Mesenchymal stem cell (in vitro differentiated cells and primary cell): Measurements from ENCODE around the gene DKK3.

Source experiments
- DNase-seq: peaks from one replicate; pipeline ENCODE4 v3.0.0-alpha.2; 2013
- H2AFZ ChIP-seq: one replicate; pipeline ENCODE4 v1.6.1; 2013; ENCODE audit warnings: low read depth, mild to moderate bottlenecking, control low read depth, inconsistent platforms, low read length, moderate library complexity
- H2AK5ac ChIP-seq: 2 replicates; pipeline ENCODE4 v1.6.1; 2013; ENCODE audit warnings: low read length, moderate library complexity, mild to moderate bottlenecking, inconsistent platforms; ENCODE audit not compliant: severe bottlenecking
- H2BK120ac ChIP-seq: one replicate; pipeline ENCODE4 v1.6.1; 2013; ENCODE audit warnings: low read depth, mild to moderate bottlenecking, inconsistent platforms, low read length, moderate library complexity
- H2BK12ac ChIP-seq, 2 experiments: one replicate each; pipeline ENCODE4 v1.6.1; 2013; ENCODE audit warnings: inconsistent platforms in 2 of 2, low read length in 2 of 2, mild to moderate bottlenecking in 2 of 2, moderate library complexity in 2 of 2, control low read depth in 1 of 2
- H2BK15ac ChIP-seq: one replicate; pipeline ENCODE4 v1.6.1; 2013; ENCODE audit warnings: mild to moderate bottlenecking, low read depth, inconsistent platforms; ENCODE audit not compliant: poor library complexity, severe bottlenecking
- H2BK5ac ChIP-seq: 2 replicates; pipeline ENCODE4 v1.6.1; 2013; ENCODE audit warnings: low read depth, mild to moderate bottlenecking, low read length, control low read depth, inconsistent platforms; ENCODE audit not compliant: poor library complexity, severe bottlenecking
- H3K14ac ChIP-seq, 2 experiments: one replicate each; pipeline ENCODE4 v1.6.1; 2013; ENCODE audit warnings: inconsistent platforms in 2 of 2, low read length in 2 of 2, control low read depth in 1 of 2, mild to moderate bottlenecking in 1 of 2, moderate library complexity in 1 of 2
- H3K18ac ChIP-seq, 2 experiments: one replicate each; pipeline ENCODE4 v1.6.1; 2013; ENCODE audit warnings: inconsistent platforms in 2 of 2, low read length in 2 of 2, control low read depth in 1 of 2, low read depth in 1 of 2, mild to moderate bottlenecking in 1 of 2
- H3K23ac ChIP-seq, 2 experiments: one replicate each; pipeline ENCODE4 v1.6.1; 2013; ENCODE audit warnings: inconsistent platforms in 2 of 2, low read length in 2 of 2, mild to moderate bottlenecking in 2 of 2, moderate library complexity in 2 of 2, control low read depth in 1 of 2
- H3K27ac ChIP-seq: 2 replicates; pipeline ENCODE4 v1.5.1; 2013; ENCODE audit warnings: mild to moderate bottlenecking, moderate library complexity, low read length, control low read depth, inconsistent platforms; ENCODE audit not compliant: poor library complexity, severe bottlenecking
- H3K27me3 ChIP-seq, 2 experiments: 2 replicates each; pipeline versions ENCODE4 v1.6.1 to v1.7.0; 2013; ENCODE audit warnings: low read length in 2 of 2, mild to moderate bottlenecking in 2 of 2, moderate library complexity in 2 of 2, control low read depth in 1 of 2, inconsistent platforms in 1 of 2; ENCODE audit not compliant: control insufficient read depth in 1 of 2, insufficient read depth in 1 of 2
- H3K36me3 ChIP-seq, 2 experiments: 2 replicates each; pipeline versions ENCODE4 v1.6.1 to v1.7.0; 2013; ENCODE audit warnings: low read length in 2 of 2, control low read depth in 1 of 2, inconsistent platforms in 1 of 2, low read depth in 1 of 2, mild to moderate bottlenecking in 1 of 2; ENCODE audit not compliant: insufficient read depth in 2 of 2, control insufficient read depth in 1 of 2
- H3K4ac ChIP-seq, 2 experiments: one replicate each; pipeline ENCODE4 v1.6.1; 2013; ENCODE audit warnings: inconsistent platforms in 2 of 2, low read length in 2 of 2, mild to moderate bottlenecking in 2 of 2, moderate library complexity in 2 of 2, control low read depth in 1 of 2, low read depth in 1 of 2
- H3K4me1 ChIP-seq: 2 replicates; pipeline ENCODE4 v1.6.1; 2013; ENCODE audit warnings: low read depth, low read length, control low read depth; ENCODE audit not compliant: control insufficient read depth, insufficient read depth
- H3K4me2 ChIP-seq: 2 replicates; pipeline ENCODE4 v1.6.1; 2013; ENCODE audit warnings: low read length, mild to moderate bottlenecking, inconsistent platforms; ENCODE audit not compliant: poor library complexity, severe bottlenecking
- H3K4me3 ChIP-seq, 2 experiments: 2 replicates each; pipeline versions ENCODE4 v1.5.1 to v1.7.0; 2013; ENCODE audit warnings: low read length in 2 of 2, mild to moderate bottlenecking in 2 of 2, control low read depth in 1 of 2, low read depth in 1 of 2; ENCODE audit not compliant: insufficient read depth in 1 of 2
- H3K79me1 ChIP-seq: replicated peaks from 2 replicates; pipeline ENCODE4 v1.6.1; 2013; ENCODE audit warnings: mild to moderate bottlenecking, control low read depth, low read length, inconsistent platforms; ENCODE audit not compliant: poor library complexity, severe bottlenecking
- H3K9ac ChIP-seq: 2 replicates; pipeline ENCODE4 v1.7.0; 2013; ENCODE audit warnings: mild to moderate bottlenecking, low read length, moderate library complexity
- H3K9me3 ChIP-seq: 2 replicates; pipeline ENCODE4 v1.7.0; 2013; ENCODE audit warnings: mild to moderate bottlenecking, low read length; ENCODE audit not compliant: control insufficient read depth
- H4K8ac ChIP-seq: one replicate; pipeline ENCODE4 v1.6.1; 2013; ENCODE audit warnings: inconsistent platforms, mild to moderate bottlenecking, low read length, moderate library complexity
- H4K91ac ChIP-seq: one replicate; pipeline ENCODE4 v1.6.1; 2013; ENCODE audit warnings: mild to moderate bottlenecking, low read length, inconsistent platforms
- WGBS: methylation state at CpG from one replicate; pipeline ENCODE4 v1.1.7; 2013; ENCODE audit warnings: mixed read lengths; 5-methylcytosine and 5-hydroxymethylcytosine counted together

The DKK3 gene

GRCh38 chr11:11958403-11959231 is 49.8 kb downstream of the DKK3 start:
- H3K27me3 ChIP-seq, result no peaks in the 10 kb centered on the region
- H3K14ac ChIP-seq, result no peak overlapping the region

DNA sequence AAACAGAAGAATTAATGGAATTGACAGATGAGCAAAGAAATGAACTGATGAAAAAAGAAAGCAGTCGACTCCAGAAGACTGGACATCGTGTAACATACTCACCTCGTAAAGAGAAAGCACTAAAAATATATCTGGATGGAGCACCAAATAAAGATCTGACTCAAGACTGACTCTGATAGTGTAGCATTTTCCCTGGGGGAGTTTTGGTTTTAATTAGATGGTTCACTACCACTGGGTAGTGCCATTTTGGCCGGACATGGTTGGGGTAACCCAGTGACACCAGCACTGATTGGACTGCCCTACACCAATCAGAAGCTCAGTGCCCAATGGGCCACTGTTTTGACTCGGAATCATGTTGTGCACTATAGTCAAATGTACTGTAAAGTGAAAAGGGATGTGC is 52.4 kb downstream of the DKK3 start:
- no peak overlapping the region for H2AK5ac ChIP-seq
- no peak overlapping the region for H3K9ac ChIP-seq
- H2AFZ ChIP-seq, result no peak overlapping the region
- no peak overlapping the region for H4K8ac ChIP-seq
- H3K18ac ChIP-seq, result no peak overlapping the region
- no peak overlapping the region for H3K4ac ChIP-seq
- H3K4me2 ChIP-seq, result no peak overlapping the region
- no peaks in the 10 kb centered on the region for H3K4me1 ChIP-seq
- no peak overlapping the region for H3K27ac ChIP-seq
- WGBS, result 94% methylated on average over 4 of the region's 5 CpGs
- no peak overlapping the region for H3K14ac ChIP-seq
- H2BK12ac ChIP-seq, result no peak overlapping the region
- H3K27me3 ChIP-seq, result no peaks in the 10 kb centered on the region
- H3K9me3 ChIP-seq, result no peaks in the 10 kb centered on the region
- DNase-seq, result no peak
- H2BK15ac ChIP-seq, result no peak overlapping the region
- no peak overlapping the region for H2BK120ac ChIP-seq
- no peak overlapping the region for H3K23ac ChIP-seq
- H3K36me3 ChIP-seq, result peaks cover 18 to 87% of the 10 kb centered on the region in 2 experiments
- no peak overlapping the region for H4K91ac ChIP-seq
- H3K79me1 ChIP-seq, result peaks cover 6% of the 10 kb centered on the region
- no peak overlapping the region for H3K4me3 ChIP-seq
- no peak overlapping the region for H2BK5ac ChIP-seq

More at GRCh38 chr11:11958403-11959231, 49.8 kb downstream of the DKK3 start:
- Histone ChIP-seq H3K23ac (no peak overlapping the region), H2BK12ac (peak overlapping the region in 1 of 2 experiments; percentile 24), H2BK15ac (no peak overlapping the region), H3K4me3 (no peak overlapping the region), H3K79me1 (peaks cover 6% of the 10 kb centered on the region), H2BK5ac (no peak overlapping the region), H3K9ac (no peak overlapping the region), H4K91ac (no peak overlapping the region), H3K4me1 (no peaks in the 10 kb centered on the region), H3K4me2 (no peak overlapping the region), H3K27ac (no peak overlapping the region), H3K36me3 (peaks cover 29 to 66% of the 10 kb centered on the region in 2 experiments), H4K8ac (no peak overlapping the region), H2BK120ac (no peak overlapping the region), H3K9me3 (no peaks in the 10 kb centered on the region), H3K4ac (no peak overlapping the region), H2AFZ (no peak overlapping the region), H2AK5ac (no peak overlapping the region), H3K18ac (no peak overlapping the region)
- no peak for DNase-seq
- WGBS, result 96% methylated on average over 11 of the region's 11 CpGs

DNA sequence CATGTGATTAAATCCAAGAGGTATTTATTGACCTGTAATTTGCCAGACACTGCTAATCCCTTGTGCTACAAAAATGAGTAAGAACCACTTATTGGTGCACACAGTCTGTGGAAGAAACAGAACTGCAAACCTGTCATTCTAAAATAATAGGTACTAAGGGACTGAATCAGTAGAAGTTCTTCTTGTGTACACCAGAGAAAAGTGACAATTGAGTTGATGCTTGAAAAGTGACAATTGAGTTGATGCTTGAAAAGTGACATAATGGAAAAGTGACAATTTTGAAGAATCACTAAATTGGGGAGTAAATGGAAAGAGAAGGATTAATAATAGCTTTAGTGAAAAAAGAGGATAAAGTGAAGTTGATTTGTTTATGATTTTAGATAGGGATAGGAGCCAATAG is 56.4 kb downstream of the DKK3 start:
- H3K14ac ChIP-seq, result no peak overlapping the region
- no peak overlapping the region for H3K23ac ChIP-seq
- peaks cover 7% of the 10 kb centered on the region for H3K79me1 ChIP-seq

DNA sequence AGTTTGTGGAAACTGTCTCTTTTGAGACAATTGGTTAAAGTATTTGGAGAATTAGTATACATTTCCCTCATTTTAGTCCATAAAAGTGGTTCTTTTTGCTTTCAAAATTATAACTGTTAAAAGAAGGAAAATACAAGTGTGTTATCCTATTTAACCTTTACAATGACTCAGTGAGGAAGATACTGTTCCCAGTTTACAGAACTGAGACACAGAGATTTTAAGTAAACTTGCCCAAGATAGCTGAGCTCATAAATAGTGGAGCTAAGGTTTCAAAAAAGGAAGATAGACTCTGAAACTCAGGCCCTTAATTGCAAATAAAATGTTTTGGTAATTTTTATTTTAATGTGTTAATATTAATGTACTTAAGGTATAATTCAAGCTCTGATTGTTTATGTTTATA is 58.9 kb downstream of the DKK3 start:
- Histone ChIP-seq H4K91ac (no peak overlapping the region), H3K4me2 (no peak overlapping the region), H3K4me1 (no peaks in the 10 kb centered on the region), H2AK5ac (no peak overlapping the region), H3K4ac (no peak overlapping the region), H2BK5ac (no peak overlapping the region), H3K36me3 (peaks cover 5 to 91% of the 10 kb centered on the region in 2 experiments), H3K27me3 (no peaks in the 10 kb centered on the region), H2BK12ac (no peak overlapping the region), H3K14ac (no peak overlapping the region), H3K23ac (no peak overlapping the region), H2BK120ac (no peak overlapping the region), H3K9me3 (no peaks in the 10 kb centered on the region), H3K9ac (no peak overlapping the region), H2AFZ (no peak overlapping the region), H3K79me1 (peaks cover 14% of the 10 kb centered on the region), H3K27ac (no peak overlapping the region), H3K4me3 (no peak overlapping the region), H4K8ac (no peak overlapping the region), H2BK15ac (no peak overlapping the region), H3K18ac (no peak overlapping the region)
- DNase-seq, result no peak

More for the DNA sequence above, 56.4 kb downstream of the DKK3 start:
- H3K18ac ChIP-seq, result no peak overlapping the region
- no peak overlapping the region for H4K91ac ChIP-seq
- no peak overlapping the region for H3K9ac ChIP-seq
- H3K27ac ChIP-seq, result no peak overlapping the region
- H2AFZ ChIP-seq, result no peak overlapping the region
- no peak overlapping the region for H2AK5ac ChIP-seq
- H2BK12ac ChIP-seq, result no peak overlapping the region
- H3K4me1 ChIP-seq, result no peaks in the 10 kb centered on the region
- H3K9me3 ChIP-seq, result no peaks in the 10 kb centered on the region
- peaks cover 8 to 97% of the 10 kb centered on the region in 2 experiments for H3K36me3 ChIP-seq
- no peak overlapping the region for H2BK120ac ChIP-seq
- H3K4me3 ChIP-seq, result no peak overlapping the region
- no peak overlapping the region for H4K8ac ChIP-seq
- DNase-seq, result no peak
- no peak overlapping the region for H2BK5ac ChIP-seq
- H3K4ac ChIP-seq, result no peak overlapping the region
- H3K4me2 ChIP-seq, result no peak overlapping the region
- H2BK15ac ChIP-seq, result no peak overlapping the region
- H3K27me3 ChIP-seq, result no peaks in the 10 kb centered on the region
